HEK293 (cell line): Measurements from ENCODE around the gene SLC16A4.

Source experiments
- CTCF ChIA-PET: fragments of 350-600 bp; formaldehyde crosslinking; extraction: SDS; loops from one replicate; lab custom pipeline; 2021; ENCODE audit warnings: antibody characterized with exemption; lab: Yijun Ruan, JAX
- POLR2A ChIA-PET: fragments of 300-600 bp; formaldehyde crosslinking; extraction: SDS; loops from one replicate; lab custom pipeline; 2020; ENCODE audit warnings: antibody characterized with exemption, inconsistent platforms; lab: Yijun Ruan, JAX
- H3K27ac ChIP-seq: fragments of 200-500 bp; sonication (Bioruptor generic); 2 replicates; pipeline ENCODE4 v1.5.1; 2014; ENCODE audit warnings: low read depth, low read length, control low read depth, inconsistent platforms; ENCODE audit errors: extremely low read depth
- H3K36me3 ChIP-seq, 2 experiments: fragments of 200-500 bp in 1 of 2; sonication (Bioruptor generic) in 1 of 2; 1 replicate in 1 of 2; 2 replicates in 1 of 2; pipeline ENCODE4 v1.5.1; 2014 to 2017; ENCODE audit warnings: inconsistent platforms in 2 of 2, low read length in 2 of 2; ENCODE audit not compliant: control insufficient read depth in 2 of 2, insufficient read depth in 1 of 2
- H3K4me1 ChIP-seq: fragments of 200-500 bp; sonication (Bioruptor generic); 2 replicates; pipeline ENCODE4 v1.5.1; 2014; ENCODE audit warnings: mild to moderate bottlenecking, low read length, inconsistent platforms; ENCODE audit not compliant: control insufficient read depth, insufficient read depth
- H3K4me3 ChIP-seq: 2 replicates; pipeline ENCODE4 v1.5.1; 2011; ENCODE audit warnings: low read depth, mild to moderate bottlenecking, control low read depth, low read length, moderate library complexity
- H3K9me3 ChIP-seq: fragments of 200-500 bp; sonication (Bioruptor generic); 2 replicates; pipeline ENCODE4 v1.5.1; 2014; ENCODE audit warnings: low read depth, low read length, inconsistent platforms; ENCODE audit not compliant: control insufficient read depth, insufficient read depth
- HIC1 ChIP-seq: fragments of 450-650 bp; formaldehyde crosslinking; IDR thresholded peaks from 2 replicates; pipeline ENCODE4 v1.5.1; 2016; ENCODE audit warnings: missing biosample characterization, missing genetic modification characterization
- KLF10 ChIP-seq: fragments of 450-650 bp; IDR thresholded peaks from 2 replicates; pipeline ENCODE4 v1.5.1; 2018; ENCODE audit warnings: missing biosample characterization, mild to moderate bottlenecking, missing genetic modification characterization
- KLF9 ChIP-seq: fragments of 450-650 bp; formaldehyde crosslinking; IDR thresholded peaks from 2 replicates; pipeline ENCODE4 v1.5.1; 2016; ENCODE audit warnings: missing biosample characterization, missing genetic modification characterization, low read depth
- ZBTB8A ChIP-seq: fragments of 450-650 bp; formaldehyde crosslinking; IDR thresholded peaks from 2 replicates; pipeline ENCODE4 v1.5.1; 2016; ENCODE audit warnings: missing biosample characterization, missing genetic modification characterization
- ZEB2 ChIP-seq: fragments of 450-650 bp; formaldehyde crosslinking; IDR thresholded peaks from 2 replicates; pipeline ENCODE4 v1.5.1; 2016; ENCODE audit warnings: missing biosample characterization, missing genetic modification characterization
- ZNF112 ChIP-seq: fragments of 450-650 bp; formaldehyde crosslinking; IDR thresholded peaks from 2 replicates; pipeline ENCODE4 v1.5.0; 2017; ENCODE audit warnings: missing biosample characterization, missing genetic modification characterization
- ZNF169 ChIP-seq: fragments of 450-650 bp; formaldehyde crosslinking; IDR thresholded peaks from 2 replicates; pipeline ENCODE4 v1.5.1; 2016; ENCODE audit warnings: missing biosample characterization, missing genetic modification characterization
- ZNF266 ChIP-seq: fragments of 450-650 bp; formaldehyde crosslinking; IDR thresholded peaks from 2 replicates; pipeline ENCODE4 v1.5.1; 2016; ENCODE audit warnings: missing biosample characterization, missing genetic modification characterization, low read depth
- ZNF335 ChIP-seq: fragments of 450-650 bp; formaldehyde crosslinking; conservative IDR thresholded peaks from 2 replicates; pipeline ENCODE4 v1.5.1; 2016; ENCODE audit warnings: missing biosample characterization, missing genetic modification characterization
- ZNF37A ChIP-seq: fragments of 450-650 bp; IDR thresholded peaks from 2 replicates; pipeline ENCODE4 v1.5.1; 2018; ENCODE audit warnings: missing biosample characterization, missing genetic modification characterization
- ZNF426 ChIP-seq: fragments of 450-650 bp; formaldehyde crosslinking; IDR thresholded peaks from 2 replicates; pipeline ENCODE4 v1.5.1; 2017; ENCODE audit warnings: missing biosample characterization, missing genetic modification characterization, mild to moderate bottlenecking, inconsistent platforms, moderate library complexity
- ZNF560 ChIP-seq: fragments of 450-650 bp; formaldehyde crosslinking; IDR thresholded peaks from 2 replicates; pipeline ENCODE4 v1.5.1; 2017; ENCODE audit warnings: missing biosample characterization, missing genetic modification characterization, borderline replicate concordance
- ZNF623 ChIP-seq: fragments of 450-650 bp; formaldehyde crosslinking; IDR thresholded peaks from 2 replicates; pipeline ENCODE4 v1.5.1; 2016; ENCODE audit warnings: missing biosample characterization, missing genetic modification characterization
- ZNF624 ChIP-seq: fragments of 450-650 bp; formaldehyde crosslinking; IDR thresholded peaks from 2 replicates; pipeline ENCODE4 v1.5.1; 2017; ENCODE audit warnings: missing biosample characterization, missing genetic modification characterization
- ZNF707 ChIP-seq: fragments of 450-650 bp; formaldehyde crosslinking; IDR thresholded peaks from 2 replicates; pipeline ENCODE4 v1.5.1; 2016; ENCODE audit warnings: missing biosample characterization, missing genetic modification characterization
- TF ChIP-seq, protein P1 (sequence below): sonication (generic); formaldehyde crosslinking; IDR thresholded peaks from 2 replicates; pipeline ENCODE4 v1.8.1; 2022; ENCODE audit warnings: mild to moderate bottlenecking, moderate library complexity, missing genetic modification reagents
- TF ChIP-seq, protein P2 (sequence below): fragments of 450-650 bp; formaldehyde crosslinking; conservative IDR thresholded peaks from 2 replicates; pipeline ENCODE4 v1.5.1; 2016; ENCODE audit warnings: low read depth, missing biosample characterization, missing genetic modification characterization
- TF ChIP-seq, protein P3 (sequence below): fragments of 450-650 bp; formaldehyde crosslinking; IDR thresholded peaks from 2 replicates; pipeline ENCODE4 v1.5.1; 2017; ENCODE audit warnings: missing biosample characterization, mild to moderate bottlenecking, missing genetic modification characterization, moderate library complexity

SLC16A4 gene

GRCh38 chr1:110430366-110430765 is 39.5 kb upstream of the SLC16A4 start (continued):
- TF ChIP-seq ZNF112 (tag by site-specific recombination) (no peak), ZNF623 (no peak), ZNF37A (tag by site-specific recombination) (no peak), HIC1 (tag by site-specific recombination) (no peak)
- TF ChIP-seq, protein P1, sequence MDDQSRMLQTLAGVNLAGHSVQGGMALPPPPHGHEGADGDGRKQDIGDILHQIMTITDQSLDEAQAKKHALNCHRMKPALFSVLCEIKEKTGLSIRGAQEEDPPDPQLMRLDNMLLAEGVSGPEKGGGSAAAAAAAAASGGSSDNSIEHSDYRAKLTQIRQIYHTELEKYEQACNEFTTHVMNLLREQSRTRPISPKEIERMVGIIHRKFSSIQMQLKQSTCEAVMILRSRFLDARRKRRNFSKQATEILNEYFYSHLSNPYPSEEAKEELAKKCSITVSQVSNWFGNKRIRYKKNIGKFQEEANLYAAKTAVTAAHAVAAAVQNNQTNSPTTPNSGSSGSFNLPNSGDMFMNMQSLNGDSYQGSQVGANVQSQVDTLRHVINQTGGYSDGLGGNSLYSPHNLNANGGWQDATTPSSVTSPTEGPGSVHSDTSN (CRISPR knock-in tag), result no peak
- TF ChIP-seq, protein P2, sequence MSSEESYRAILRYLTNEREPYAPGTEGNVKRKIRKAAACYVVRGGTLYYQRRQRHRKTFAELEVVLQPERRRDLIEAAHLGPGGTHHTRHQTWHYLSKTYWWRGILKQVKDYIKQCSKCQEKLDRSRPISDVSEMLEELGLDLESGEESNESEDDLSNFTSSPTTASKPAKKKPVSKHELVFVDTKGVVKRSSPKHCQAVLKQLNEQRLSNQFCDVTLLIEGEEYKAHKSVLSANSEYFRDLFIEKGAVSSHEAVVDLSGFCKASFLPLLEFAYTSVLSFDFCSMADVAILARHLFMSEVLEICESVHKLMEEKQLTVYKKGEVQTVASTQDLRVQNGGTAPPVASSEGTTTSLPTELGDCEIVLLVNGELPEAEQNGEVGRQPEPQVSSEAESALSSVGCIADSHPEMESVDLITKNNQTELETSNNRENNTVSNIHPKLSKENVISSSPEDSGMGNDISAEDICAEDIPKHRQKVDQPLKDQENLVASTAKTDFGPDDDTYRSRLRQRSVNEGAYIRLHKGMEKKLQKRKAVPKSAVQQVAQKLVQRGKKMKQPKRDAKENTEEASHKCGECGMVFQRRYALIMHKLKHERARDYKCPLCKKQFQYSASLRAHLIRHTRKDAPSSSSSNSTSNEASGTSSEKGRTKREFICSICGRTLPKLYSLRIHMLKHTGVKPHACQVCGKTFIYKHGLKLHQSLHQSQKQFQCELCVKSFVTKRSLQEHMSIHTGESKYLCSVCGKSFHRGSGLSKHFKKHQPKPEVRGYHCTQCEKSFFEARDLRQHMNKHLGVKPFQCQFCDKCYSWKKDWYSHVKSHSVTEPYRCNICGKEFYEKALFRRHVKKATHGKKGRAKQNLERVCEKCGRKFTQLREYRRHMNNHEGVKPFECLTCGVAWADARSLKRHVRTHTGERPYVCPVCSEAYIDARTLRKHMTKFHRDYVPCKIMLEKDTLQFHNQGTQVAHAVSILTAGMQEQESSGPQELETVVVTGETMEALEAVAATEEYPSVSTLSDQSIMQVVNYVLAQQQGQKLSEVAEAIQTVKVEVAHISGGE (tag by site-specific recombination), result no peak

GRCh38 chr1:110428946-110429345 is 38.1 kb upstream of the SLC16A4 start:
- ChIA-PET CTCF (interaction anchor here (0.6 to 1.4 kb wide), 4 partner anchors 12 to 769 kb away, joined by 3 to 7 read pairs (median 4); no protein-coding TSS in a partner anchor), POLR2A (no interaction called here)
- H3K4me3 ChIP-seq, result no peak overlapping the region
- H3K9me3 ChIP-seq, result no peaks in the 10 kb centered on the region
- H3K27ac ChIP-seq, result no peak overlapping the region
- no peaks in the 10 kb centered on the region for H3K36me3 ChIP-seq
- no peak for TF ChIP-seq ZNF266
- TF ChIP-seq ZBTB8A (tag by site-specific recombination), result no peak
- TF ChIP-seq KLF10, result no peak
- TF ChIP-seq ZNF707 (tag by site-specific recombination), result no peak
- TF ChIP-seq, protein P3, sequence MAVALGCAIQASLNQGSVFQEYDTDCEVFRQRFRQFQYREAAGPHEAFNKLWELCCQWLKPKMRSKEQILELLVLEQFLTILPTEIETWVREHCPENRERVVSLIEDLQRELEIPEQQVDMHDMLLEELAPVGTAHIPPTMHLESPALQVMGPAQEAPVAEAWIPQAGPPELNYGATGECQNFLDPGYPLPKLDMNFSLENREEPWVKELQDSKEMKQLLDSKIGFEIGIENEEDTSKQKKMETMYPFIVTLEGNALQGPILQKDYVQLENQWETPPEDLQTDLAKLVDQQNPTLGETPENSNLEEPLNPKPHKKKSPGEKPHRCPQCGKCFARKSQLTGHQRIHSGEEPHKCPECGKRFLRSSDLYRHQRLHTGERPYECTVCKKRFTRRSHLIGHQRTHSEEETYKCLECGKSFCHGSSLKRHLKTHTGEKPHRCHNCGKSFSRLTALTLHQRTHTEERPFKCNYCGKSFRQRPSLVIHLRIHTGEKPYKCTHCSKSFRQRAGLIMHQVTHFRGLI, result no peak
- TF ChIP-seq ZNF560 (tag by site-specific recombination), result no peak
- TF ChIP-seq KLF9 (tag by site-specific recombination), result no peak
- no peak for TF ChIP-seq ZNF169 (tag by site-specific recombination)
- no peak for TF ChIP-seq ZEB2 (tag by site-specific recombination)
- TF ChIP-seq ZNF335, result no peak
- no peak for TF ChIP-seq ZNF624 (tag by site-specific recombination)
- TF ChIP-seq ZNF426, result no peak
- TF ChIP-seq, all 188 proteins: peak for 0
- no peaks in the 10 kb centered on the region for H3K4me1 ChIP-seq
